Measurements from ENCODE around the gene STIL.
A peak's percentile ranks its signal among the peaks of the same experiment; 100 is the strongest.

Gene STIL

DNA sequence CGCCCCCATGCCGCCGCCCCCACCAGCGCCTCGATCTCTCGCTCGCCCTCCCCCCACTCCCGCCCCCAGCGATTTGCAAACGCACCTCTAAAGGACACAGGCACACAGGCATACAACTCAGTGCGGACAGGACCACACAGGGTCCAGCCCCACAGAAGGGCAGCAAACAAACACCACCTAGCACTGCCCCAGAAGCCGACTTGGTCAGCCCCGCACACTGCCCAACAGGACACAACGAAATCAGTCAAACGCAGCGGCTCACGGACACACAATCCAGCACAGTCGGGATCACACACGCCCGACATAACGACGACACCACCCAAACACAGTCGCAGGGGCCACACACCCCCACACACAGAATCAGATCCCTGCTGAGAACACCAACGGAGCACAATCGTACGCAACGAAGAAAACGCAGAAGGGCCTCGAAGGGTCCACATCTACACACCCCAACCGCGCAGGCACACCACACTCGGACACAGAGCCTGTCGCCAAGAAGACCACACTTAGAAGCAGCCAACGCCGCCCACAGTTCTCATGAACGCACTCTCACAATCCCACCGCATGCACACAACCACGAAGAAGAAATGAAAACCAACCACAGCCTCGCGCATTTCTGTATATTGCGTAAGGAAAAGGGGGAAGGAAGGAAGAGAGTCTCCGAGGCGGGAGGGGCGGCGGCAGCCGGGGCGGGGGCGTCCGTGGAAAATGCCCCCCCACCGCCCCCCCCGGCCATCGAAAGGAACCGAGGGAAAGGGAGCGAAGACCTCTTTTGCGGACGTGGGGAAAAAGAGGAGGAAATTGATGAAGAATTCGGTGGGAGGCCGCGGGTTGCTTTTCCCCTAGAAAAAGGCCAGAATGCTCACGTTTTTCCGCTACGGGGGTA, 82.4 kb downstream of the STIL start:
- ATAC-seq = no peak
- peaks cover 65% of the 10 kb centered on the region for H3K27me3 Mint-ChIP-seq
- no peaks in the 10 kb centered on the region for H3K9me3 Mint-ChIP-seq
- H3K27ac Mint-ChIP-seq = peak overlapping the region; percentile 60
- no peaks in the 10 kb centered on the region for H3K36me3 Mint-ChIP-seq
- peaks cover 33% of the 10 kb centered on the region for H3K4me1 Mint-ChIP-seq
- peak overlapping the region; percentile 68 for H3K4me3 Mint-ChIP-seq

DNA sequence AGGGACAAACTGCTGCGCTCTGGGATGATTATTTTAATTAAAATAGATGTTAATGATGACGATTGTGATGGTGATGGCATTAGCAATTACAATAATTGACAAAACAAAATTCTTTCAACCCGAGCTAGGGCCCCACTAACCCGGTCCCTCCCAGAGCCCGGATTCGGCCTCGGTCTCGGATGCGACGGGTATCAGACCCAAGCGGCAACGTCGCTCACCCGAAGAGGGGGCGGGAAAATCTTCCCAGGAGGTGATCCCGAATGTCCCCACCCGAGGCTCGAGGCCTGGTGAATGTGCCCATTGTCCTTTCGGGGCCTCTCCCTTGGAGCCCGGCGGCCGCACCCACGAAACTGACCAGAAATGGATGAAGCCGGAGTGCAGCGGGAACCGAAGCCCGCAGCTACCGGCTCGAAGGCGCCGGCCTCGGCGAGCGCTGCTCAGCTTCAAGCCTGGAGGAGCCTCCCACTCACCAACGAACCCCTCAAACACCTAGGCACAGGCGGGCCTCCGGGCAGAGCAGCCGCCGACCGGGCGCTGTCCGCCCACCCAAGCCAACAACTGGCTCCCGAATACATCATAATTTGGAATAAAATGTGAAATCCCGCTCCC, 83.2 kb downstream of the STIL start:
- Mint-ChIP-seq H3K27ac (peak overlapping the region; percentile 60), H3K4me3 (peak overlapping the region; percentile 25), H3K9me3 (no peaks in the 10 kb centered on the region), H3K4me1 (peaks cover 38% of the 10 kb centered on the region), H3K36me3 (no peaks in the 10 kb centered on the region), H3K27me3 (peaks cover 65% of the 10 kb centered on the region)
- ATAC-seq = no peak

DNA sequence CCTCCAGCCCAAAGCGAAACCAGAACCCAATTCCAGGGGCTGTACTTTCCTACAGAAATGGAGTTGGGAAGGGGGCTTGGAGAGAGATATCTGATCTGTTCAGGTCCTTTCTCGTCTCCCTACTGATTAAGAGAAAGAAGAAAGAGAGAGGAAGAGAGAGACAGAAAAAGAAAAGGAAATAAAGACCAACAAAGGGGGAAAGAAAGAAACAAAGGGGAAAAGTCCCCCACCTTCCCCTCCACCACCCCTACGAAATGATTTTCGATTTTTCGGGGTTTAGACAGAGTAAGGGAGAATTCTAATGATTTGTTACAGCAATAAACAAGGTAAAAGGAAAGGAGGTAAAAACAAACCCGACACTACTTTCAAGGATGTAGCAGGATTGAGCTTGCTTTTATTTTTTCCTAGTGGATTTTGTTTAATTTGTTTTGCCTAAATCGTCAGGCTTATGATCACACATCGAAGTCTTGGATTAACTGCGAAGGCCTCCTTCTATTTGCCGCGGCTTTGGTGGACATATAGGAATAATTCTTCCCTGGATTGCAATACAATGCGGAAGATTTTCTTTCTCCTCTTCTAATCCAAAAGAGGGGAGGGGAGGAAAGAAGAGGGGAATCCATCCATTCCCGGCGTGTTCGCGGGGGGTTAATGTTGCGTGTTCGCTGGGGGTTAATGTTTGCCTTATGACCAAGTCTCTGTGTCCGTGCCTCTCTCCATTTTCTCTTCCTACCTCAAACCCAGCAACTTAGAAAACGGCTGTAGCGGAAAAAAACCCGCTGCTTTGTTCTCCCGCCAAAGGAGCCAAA, 83.9 kb downstream of the STIL start:
- Mint-ChIP-seq H3K27me3 (peaks cover 63% of the 10 kb centered on the region), H3K36me3 (no peaks in the 10 kb centered on the region), H3K9me3 (no peaks in the 10 kb centered on the region), H3K4me3 (no peak overlapping the region), H3K4me1 (peaks cover 40% of the 10 kb centered on the region), H3K27ac (no peak overlapping the region)
- no peak for ATAC-seq

DNA sequence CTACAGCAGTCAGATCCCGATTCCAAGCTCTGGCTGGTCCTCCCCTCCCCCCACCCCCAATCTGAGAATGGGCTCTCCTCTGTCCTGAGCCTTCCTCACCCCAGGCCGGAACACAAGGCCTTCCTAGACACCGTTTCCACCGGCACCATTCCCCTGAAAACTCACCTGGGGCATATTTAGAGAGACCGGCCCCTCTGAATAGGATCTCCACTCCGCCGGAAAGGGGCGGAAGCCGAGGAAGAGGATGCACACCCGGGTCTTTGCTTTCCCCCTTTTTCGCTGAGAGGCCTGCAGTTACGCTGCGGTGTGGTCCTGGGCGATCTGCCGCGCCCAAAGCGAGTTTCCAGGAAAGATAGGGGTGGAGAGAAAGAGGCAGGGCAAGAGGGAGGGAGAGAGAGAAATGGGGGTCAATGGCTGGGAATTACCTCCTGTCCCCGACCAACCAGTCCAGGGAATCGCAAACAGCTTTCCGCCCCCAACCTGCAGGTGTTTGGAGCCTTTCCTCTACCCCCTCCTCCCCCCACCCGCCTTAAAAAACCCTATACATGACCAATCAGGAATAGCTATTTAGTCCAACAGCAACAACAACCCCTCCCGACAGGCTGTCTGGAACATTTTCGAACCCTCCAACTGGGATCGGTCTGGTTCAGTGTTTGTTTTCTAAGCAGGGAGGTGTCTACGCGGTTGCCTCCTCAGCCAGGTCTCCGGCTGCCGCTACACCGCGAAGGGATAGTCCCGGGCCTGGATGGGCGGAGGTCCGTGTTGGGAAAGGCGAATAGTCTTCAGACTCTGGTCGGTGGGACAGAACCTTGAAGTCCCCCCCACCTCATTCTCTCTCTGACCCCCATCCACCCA, 84.7 kb downstream of the STIL start:
- H3K4me3 Mint-ChIP-seq = no peak overlapping the region
- H3K27ac Mint-ChIP-seq = no peak overlapping the region
- no peaks in the 10 kb centered on the region for H3K36me3 Mint-ChIP-seq
- H3K27me3 Mint-ChIP-seq = peaks cover 54% of the 10 kb centered on the region
- peaks cover 40% of the 10 kb centered on the region for H3K4me1 Mint-ChIP-seq
- no peaks in the 10 kb centered on the region for H3K9me3 Mint-ChIP-seq
- no peak for ATAC-seq

DNA sequence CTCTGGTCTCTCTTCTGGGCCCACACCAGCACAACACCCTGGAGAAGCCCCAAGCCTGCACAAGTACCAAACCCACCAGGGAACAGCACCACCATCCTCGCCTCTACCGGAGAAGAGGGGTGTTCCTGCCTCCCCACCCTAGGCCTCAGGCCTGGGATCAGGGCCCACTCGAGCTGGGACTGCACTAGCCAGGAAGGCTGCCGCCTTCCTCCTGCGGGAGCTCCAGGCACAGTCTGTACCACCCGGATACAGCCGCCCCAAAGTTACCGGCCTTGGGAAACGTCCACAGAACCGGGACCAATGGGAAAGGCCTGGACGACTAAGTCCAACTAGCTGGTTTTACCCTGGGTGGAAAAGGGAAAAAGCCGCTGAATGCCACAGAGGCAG, 85.3 kb downstream of the STIL start:
- Mint-ChIP-seq H3K9me3 (no peaks in the 10 kb centered on the region), H3K27ac (no peak overlapping the region), H3K4me3 (no peak overlapping the region), H3K4me1 (peaks cover 40% of the 10 kb centered on the region), H3K36me3 (no peaks in the 10 kb centered on the region), H3K27me3 (peaks cover 48% of the 10 kb centered on the region)
- ATAC-seq = no peak

DNA sequence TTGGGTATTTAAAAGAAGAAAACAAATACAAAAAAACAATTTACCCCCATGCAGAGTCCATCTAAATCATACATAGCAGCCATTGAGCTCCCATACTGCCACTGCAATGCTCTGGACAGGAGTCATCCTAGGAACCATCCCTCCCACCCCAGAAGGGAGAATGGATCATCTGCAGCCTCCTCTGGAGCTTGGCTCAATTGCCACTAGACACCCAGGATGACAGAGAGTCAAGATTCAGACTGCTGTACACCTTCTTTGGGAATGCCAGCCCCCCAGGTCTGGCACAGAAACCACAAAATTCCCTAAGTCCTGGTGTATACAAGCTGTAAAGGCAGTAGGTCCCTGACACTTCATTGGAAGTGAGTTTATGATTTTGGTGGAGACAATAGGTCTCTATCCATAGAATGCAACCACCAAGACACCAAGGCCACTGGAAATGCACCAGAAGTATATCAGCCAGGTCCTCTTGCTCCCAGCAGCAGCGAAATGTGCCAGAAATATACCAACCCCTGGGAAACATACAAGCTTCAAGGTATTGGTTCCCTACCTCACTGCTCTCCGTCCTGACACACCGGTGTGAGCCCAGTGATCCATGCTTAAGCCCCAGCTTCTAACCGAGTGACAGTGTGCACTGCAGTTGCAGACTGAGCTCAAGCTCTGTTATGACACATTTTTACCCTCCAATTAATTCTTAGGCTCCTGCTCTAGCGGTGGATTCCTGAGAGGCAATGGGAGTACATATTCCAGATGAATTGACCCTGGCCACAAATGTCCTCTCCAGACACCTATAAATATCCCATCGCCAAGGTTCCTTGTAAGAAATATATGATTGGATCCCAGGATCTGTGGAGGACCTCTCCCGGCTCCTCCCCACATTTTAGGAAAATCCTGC, 86.4 kb downstream of the STIL start:
- Mint-ChIP-seq H3K36me3 (no peaks in the 10 kb centered on the region), H3K27ac (no peak overlapping the region), H3K9me3 (no peaks in the 10 kb centered on the region), H3K27me3 (peaks cover 38% of the 10 kb centered on the region), H3K4me1 (peaks cover 37% of the 10 kb centered on the region), H3K4me3 (no peak overlapping the region)
- ATAC-seq = no peak

DNA sequence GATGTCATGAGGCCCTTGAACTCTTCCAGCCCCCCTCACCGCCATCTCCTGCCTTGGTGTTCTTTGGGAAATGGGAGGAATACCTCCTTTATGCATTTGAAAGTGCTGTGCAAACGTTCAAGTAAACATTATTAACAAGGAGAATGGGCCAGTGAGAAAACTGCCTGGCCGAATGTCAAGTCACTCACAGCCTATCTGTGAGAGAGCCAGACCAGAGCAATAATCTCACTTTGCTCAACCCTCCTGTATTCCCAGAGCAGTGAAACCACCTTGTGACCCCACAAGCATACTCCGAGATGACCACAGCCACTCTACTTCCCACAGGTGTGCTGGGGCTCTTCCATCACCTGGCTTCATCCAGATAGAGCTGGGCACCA, 87.1 kb downstream of the STIL start:
- Mint-ChIP-seq H3K27me3 (peaks cover 30% of the 10 kb centered on the region), H3K4me1 (peaks cover 32% of the 10 kb centered on the region), H3K9me3 (no peaks in the 10 kb centered on the region), H3K4me3 (no peak overlapping the region), H3K27ac (no peak overlapping the region), H3K36me3 (no peaks in the 10 kb centered on the region)
- no peak for ATAC-seq

DNA sequence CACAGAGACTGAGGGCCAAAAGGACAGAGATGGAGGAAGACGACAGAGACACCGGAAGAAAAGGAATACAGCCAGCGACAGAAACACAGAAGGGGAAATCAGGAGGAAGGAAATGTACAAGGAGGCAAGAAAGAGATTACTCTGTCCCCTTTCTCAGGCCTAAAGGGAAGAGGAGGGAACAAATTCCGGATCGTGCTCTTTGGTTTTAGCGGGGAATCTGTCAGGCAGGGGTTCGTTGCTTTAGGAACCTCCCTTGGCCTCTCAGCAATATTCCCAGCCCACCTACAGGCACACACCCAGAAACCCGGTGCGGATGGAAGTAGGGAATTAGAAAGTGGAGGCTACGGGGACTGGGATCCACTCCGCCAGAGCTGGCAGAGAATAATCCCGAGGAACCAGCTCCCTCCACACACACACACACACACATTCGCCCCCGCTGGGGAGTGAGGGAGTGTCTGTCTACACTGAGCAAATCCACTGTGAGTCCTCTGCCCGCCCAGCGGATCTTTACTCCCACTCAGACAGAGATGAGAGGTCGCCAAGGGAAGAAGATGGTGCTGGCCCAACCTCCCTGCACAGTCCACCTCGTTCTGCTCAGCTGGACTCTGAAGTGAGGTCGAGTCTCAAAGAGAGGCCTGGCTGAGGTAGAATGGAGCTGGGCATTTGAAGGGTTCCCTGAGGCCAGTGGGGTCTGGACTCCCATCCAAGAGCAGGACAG, 87.7 kb downstream of the STIL start:
- no peaks in the 10 kb centered on the region for H3K9me3 Mint-ChIP-seq
- H3K4me3 Mint-ChIP-seq = peak overlapping the region; percentile 25
- no peak for ATAC-seq
- peaks cover 25% of the 10 kb centered on the region for H3K27me3 Mint-ChIP-seq
- peaks cover 26% of the 10 kb centered on the region for H3K4me1 Mint-ChIP-seq
- H3K27ac Mint-ChIP-seq = no peak overlapping the region
- H3K36me3 Mint-ChIP-seq = no peaks in the 10 kb centered on the region

DNA sequence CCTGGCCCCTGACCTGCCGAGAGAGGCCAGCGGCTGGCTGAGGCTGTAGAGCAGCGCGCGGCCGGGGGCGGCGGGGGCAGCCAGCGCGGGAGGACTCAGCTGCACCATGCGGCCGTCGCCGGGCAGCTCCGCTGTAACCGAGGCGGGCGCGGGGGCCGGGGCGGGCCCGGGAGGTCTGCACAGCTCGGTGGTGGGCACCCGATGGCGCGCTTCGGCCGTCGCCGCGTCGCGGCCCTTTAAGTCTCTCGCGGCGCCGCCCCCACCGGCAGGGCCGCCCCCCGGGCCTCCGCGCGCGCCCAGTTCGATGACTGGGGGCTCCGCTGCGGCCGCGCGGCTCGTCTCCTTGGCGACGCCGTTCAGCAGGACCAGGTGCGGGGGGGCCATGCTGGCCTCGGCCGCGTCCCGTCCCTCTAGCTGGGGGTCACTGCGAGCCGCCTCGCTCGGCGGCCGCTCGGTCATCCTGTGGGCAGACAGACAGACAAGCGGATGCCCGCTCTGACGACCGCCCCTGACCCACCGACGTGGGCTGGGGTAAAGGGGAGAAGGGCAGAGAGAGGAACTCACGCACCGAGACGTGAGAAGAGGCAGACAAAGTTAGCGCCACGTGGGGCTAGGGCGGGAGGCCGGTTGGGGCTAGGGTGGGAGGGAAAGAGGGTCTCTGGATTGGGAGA, 88.4 kb downstream of the STIL start:
- no peak overlapping the region for H3K27ac Mint-ChIP-seq
- no peaks in the 10 kb centered on the region for H3K9me3 Mint-ChIP-seq
- no peak for ATAC-seq
- no peaks in the 10 kb centered on the region for H3K36me3 Mint-ChIP-seq
- H3K4me3 Mint-ChIP-seq = peak overlapping the region; percentile 25
- H3K4me1 Mint-ChIP-seq = peaks cover 20% of the 10 kb centered on the region
- H3K27me3 Mint-ChIP-seq = peaks cover 17% of the 10 kb centered on the region

DNA sequence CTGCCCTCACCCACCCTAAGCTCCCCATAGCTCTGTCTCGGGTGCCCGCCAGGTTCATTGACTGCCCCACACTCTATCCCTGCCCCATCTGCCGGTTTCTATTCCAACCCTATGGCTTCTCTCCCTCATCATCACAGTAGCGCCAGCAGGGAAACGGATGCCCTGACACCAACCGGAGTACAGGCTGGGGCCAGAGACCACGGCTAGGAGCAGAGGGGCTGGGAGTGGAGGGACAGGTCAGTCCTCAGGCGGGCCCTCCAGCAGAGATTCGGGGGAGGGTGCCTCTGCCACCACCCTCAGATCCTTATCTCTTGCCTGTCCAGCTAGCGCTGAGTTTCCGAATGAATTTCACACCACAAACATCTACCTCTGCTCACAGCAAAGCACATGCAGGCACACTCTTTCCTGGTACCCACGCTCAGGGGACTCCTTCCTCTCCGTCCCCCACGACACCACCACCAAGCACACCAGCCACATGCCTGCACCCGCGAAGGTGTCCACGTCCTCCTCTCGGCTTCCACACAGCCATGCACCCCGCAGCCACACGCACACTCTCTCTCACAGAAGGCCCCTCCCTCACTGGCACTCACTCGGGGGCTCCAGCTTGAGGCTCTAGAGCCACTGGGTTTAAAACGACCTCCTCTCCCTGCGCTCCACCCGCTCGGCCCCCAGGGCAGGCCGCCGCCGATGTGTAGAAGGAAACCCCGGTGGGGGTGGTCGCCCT, 89.1 kb downstream of the STIL start:
- Mint-ChIP-seq H3K27ac (no peak overlapping the region), H3K36me3 (no peaks in the 10 kb centered on the region), H3K4me1 (peaks cover 15% of the 10 kb centered on the region), H3K27me3 (peaks cover 10% of the 10 kb centered on the region), H3K4me3 (no peak overlapping the region), H3K9me3 (no peaks in the 10 kb centered on the region)
- peak; percentile 36 for ATAC-seq

DNA sequence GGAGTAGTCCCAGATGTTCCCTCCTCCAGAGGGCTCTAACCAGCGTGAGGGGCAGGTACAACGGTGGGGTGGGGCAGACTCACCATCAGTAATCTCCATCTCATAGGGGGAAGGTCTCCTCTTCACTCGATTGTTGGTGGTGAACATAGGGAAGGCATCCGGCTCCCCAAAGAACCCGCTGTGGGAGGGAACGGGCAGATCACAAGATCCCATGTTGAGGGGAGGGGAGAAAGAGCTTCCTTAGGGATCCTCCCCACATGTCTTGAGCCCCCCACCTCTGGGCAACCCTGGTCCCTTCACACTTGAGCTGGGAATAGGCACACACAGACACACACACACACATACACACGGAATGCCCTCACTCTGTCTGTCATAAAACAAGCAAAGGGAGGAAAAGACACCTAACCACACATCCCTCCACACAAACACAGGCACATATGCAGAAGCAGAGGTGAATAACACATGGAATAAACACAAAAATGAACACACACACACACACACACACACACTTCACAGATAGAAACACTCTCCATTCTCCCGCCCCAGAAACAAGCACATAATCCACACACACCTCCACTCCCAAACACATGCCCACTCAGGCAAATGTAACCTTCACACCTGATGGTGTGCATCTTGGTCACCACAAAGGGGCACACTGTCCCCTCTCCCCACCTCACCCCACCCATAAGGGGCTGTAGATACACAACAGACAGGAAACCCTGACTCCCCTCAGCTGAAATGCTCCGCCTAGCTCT, 89.8 kb downstream of the STIL start:
- Mint-ChIP-seq H3K36me3 (no peaks in the 10 kb centered on the region), H3K9me3 (no peaks in the 10 kb centered on the region), H3K27me3 (peaks cover 3% of the 10 kb centered on the region), H3K4me1 (peaks cover 8% of the 10 kb centered on the region), H3K27ac (no peak overlapping the region), H3K4me3 (no peak overlapping the region)
- ATAC-seq = no peak

All from stimulated activated memory B cell treated with anti-CD40 and anti-IgM and Interleukin-4, amounts not matched to agents 10 μg/mL and 1 μg/mL and 100 μg/mL, for 72 hours (primary cell).